Measurements from ENCODE around the gene FGD4.

Gene FGD4

DNA sequence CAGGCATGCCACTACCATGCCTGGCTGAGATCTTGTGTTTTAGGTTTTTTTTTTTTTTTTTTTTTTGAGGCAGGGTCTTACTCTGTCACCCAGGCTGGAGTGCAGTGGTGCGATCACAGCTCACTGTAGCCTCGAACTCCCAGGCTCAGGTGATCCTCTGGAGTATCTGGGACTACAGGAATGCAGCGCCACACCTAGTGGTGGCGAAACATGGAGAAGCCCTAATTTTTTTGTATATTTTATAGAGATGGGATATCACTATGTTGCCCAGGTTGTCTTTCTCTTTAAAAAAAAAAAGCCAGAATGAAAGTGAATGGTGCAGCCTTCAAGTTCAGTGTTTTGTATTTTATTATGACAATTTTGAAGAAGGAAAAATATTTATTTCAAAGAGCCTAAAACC lies 44.1 kb downstream of the FGD4 start:
- TF ChIP-seq, protein P1, sequence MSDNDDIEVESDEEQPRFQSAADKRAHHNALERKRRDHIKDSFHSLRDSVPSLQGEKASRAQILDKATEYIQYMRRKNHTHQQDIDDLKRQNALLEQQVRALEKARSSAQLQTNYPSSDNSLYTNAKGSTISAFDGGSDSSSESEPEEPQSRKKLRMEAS (IDR thresholded peaks at IDR 0.05; ENCODE audit: low read depth, low read length): no peak
- TF ChIP-seq MYC (IDR thresholded peaks at IDR 0.05; ENCODE audit: low read depth, low read length): no peak
- TF ChIP-seq, protein P2, sequence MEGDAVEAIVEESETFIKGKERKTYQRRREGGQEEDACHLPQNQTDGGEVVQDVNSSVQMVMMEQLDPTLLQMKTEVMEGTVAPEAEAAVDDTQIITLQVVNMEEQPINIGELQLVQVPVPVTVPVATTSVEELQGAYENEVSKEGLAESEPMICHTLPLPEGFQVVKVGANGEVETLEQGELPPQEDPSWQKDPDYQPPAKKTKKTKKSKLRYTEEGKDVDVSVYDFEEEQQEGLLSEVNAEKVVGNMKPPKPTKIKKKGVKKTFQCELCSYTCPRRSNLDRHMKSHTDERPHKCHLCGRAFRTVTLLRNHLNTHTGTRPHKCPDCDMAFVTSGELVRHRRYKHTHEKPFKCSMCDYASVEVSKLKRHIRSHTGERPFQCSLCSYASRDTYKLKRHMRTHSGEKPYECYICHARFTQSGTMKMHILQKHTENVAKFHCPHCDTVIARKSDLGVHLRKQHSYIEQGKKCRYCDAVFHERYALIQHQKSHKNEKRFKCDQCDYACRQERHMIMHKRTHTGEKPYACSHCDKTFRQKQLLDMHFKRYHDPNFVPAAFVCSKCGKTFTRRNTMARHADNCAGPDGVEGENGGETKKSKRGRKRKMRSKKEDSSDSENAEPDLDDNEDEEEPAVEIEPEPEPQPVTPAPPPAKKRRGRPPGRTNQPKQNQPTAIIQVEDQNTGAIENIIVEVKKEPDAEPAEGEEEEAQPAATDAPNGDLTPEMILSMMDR (IDR thresholded peaks at IDR 0.05; ENCODE audit: low read depth, low read length): no peak
- TF ChIP-seq POLR2A (IDR thresholded peaks at IDR 0.05; ENCODE audit: extremely low read depth, insufficient read length): no peak

DNA sequence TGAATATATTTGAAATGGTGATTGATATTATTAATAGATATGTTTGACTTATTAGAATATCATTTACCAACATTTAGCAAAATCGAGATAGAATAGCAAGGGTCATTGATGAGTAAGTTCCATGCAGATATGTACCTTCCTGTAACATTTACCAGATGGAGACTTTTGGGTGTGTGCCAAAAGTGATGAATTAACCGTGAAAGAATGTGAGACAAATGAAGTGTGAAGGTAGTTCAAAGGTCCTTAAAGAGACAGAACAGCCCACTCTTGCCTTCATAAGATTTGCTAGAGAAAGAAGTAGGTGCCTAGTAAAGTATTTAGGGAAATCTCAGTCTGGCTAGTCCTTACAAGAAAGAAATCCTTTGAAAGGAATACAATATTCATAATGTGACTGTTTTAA lies 45.5 kb downstream of the FGD4 start:
- no peak overlapping the region for H3K4me3 ChIP-seq (ENCODE audit: low read depth, low read length)
- TF ChIP-seq, protein P1 (IDR thresholded peaks at IDR 0.05; ENCODE audit: low read depth, low read length): no peak
- no peak for TF ChIP-seq POLR2A (IDR thresholded peaks at IDR 0.05; ENCODE audit: extremely low read depth, insufficient read length)
- TF ChIP-seq MYC (IDR thresholded peaks at IDR 0.05; ENCODE audit: low read depth, low read length): no peak
- TF ChIP-seq, protein P2 (IDR thresholded peaks at IDR 0.05; ENCODE audit: low read depth, low read length): no peak
- DNase-seq (ENCODE audit: low read depth): no peak

More for the DNA sequence above, 44.1 kb downstream of the FGD4 start:
- no peak for DNase-seq (ENCODE audit: low read depth)
- no peak overlapping the region for H3K4me3 ChIP-seq (ENCODE audit: low read depth, low read length)

DNA sequence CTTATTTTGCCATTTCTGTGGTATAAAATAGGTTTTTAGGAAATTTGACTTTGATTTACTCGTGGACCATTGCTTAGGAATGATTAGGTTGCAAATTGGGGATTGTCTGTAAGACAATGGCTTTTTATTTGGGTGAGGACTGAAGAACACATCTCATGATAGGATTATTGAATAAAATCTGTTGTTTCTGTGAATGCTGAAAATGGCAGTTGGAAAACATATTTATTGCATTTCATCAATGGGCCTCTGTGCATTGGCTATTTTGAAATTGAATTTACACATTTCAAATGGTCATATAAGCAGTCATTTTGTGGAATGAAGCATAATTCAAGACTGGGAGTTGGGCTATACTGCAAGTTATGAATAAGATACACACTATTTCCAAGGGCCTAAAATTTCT lies 46.0 kb downstream of the FGD4 start:
- DNase-seq (ENCODE audit: low read depth): no peak
- no peak overlapping the region for H3K4me3 ChIP-seq (ENCODE audit: low read depth, low read length)
- TF ChIP-seq MYC (IDR thresholded peaks at IDR 0.05; ENCODE audit: low read depth, low read length) (no peak), POLR2A (IDR thresholded peaks at IDR 0.05; ENCODE audit: extremely low read depth, insufficient read length) (no peak)
- TF ChIP-seq, protein P1 (IDR thresholded peaks at IDR 0.05; ENCODE audit: low read depth, low read length): no peak
- TF ChIP-seq, protein P2 (IDR thresholded peaks at IDR 0.05; ENCODE audit: low read depth, low read length): no peak

DNA sequence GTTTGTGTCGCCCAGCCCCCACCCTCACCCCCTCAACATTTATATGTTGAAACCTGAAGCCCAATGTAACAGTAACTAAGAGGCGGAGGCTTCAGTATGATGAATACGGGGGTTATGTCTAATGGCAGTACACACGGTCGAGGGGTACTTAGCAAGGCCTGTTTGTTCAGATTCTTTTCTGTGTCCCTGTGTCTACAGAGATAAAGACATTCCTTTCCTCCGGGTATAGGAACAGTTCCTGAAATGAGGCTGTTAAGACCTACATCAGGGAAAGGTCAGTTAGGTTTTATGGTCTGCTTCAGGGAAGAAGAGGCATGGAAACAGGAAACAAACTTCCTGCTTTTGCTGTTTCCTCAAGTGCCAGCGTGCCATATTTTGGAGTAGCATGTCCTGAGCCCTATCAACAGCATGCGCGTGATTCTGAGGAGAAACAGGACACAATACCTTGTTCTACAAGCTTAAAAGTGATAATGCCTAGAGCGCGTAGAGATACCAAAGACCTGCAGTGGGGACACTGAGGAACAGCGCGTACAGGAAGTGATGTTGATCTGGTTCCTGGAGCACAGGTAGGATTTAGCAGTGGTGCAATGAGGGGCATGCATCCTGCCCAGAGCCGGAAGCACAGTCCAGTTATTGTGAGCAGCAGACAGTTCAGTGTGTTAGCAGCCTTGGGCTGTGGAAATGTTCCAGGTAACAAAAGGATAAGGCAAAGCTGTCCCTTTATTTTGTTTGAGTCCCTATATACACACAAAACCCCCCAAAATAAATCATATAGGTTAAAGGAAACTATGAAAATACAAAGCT lies 47.2 kb downstream of the FGD4 start:
- TF ChIP-seq POLR2A (IDR thresholded peaks at IDR 0.05; ENCODE audit: extremely low read depth, insufficient read length): no peak
- TF ChIP-seq, protein P2 (IDR thresholded peaks at IDR 0.05; ENCODE audit: low read depth, low read length): no peak
- no peak for TF ChIP-seq MYC (IDR thresholded peaks at IDR 0.05; ENCODE audit: low read depth, low read length)
- TF ChIP-seq, protein P1 (IDR thresholded peaks at IDR 0.05; ENCODE audit: low read depth, low read length): no peak
- H3K4me3 ChIP-seq (ENCODE audit: low read depth, low read length): no peak overlapping the region
- DNase-seq (ENCODE audit: low read depth): no peak

DNA sequence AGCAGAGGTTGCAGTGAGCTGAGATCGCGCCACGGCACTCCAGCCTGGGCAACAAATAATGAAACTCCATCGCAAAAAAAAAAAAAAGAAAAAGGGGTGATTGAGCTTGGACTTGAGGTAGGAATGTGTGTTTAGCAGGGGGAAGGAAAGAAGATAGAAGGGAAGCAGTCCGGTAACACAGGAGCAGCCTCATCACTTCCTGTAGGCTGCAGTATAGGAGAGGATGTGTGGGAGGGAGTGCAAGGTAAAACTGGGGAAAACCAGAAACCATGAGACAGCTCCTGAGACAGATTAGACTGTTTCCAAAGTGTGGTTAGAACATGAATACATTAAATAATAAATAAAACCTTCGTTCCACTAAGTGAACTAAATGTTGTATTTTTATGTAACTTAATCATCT lies 49.2 kb downstream of the FGD4 start:
- peak; percentile 39 for DNase-seq (ENCODE audit: low read depth)
- TF ChIP-seq, protein P1 (IDR thresholded peaks at IDR 0.05; ENCODE audit: low read depth, low read length): no peak
- TF ChIP-seq MYC (IDR thresholded peaks at IDR 0.05; ENCODE audit: low read depth, low read length): no peak
- TF ChIP-seq, protein P2 (IDR thresholded peaks at IDR 0.05; ENCODE audit: low read depth, low read length): peak; percentile 3
- no peak for TF ChIP-seq POLR2A (IDR thresholded peaks at IDR 0.05; ENCODE audit: extremely low read depth, insufficient read length)
- no peak overlapping the region for H3K4me3 ChIP-seq (ENCODE audit: low read depth, low read length)

Measured in NB4 (cell line).